Measurements from ENCODE around the gene VPS8. TPM values are rescaled to one million over a fixed set of nuclear protein-coding genes. Genes with fewer than 3 reads are reported as not detected.
A peak's percentile ranks its signal among the peaks of the same experiment; 100 is the strongest.
"Not testable (repeated sequence)": the region's sequence is repeated elsewhere in the genome, so short reads cannot be mapped to it uniquely, and the experiment has no call there.

The VPS8 gene
- total RNA-seq, 4 donors from 2014 or later: 46.3 to 76.9 (median 59.3) TPM

DNA sequence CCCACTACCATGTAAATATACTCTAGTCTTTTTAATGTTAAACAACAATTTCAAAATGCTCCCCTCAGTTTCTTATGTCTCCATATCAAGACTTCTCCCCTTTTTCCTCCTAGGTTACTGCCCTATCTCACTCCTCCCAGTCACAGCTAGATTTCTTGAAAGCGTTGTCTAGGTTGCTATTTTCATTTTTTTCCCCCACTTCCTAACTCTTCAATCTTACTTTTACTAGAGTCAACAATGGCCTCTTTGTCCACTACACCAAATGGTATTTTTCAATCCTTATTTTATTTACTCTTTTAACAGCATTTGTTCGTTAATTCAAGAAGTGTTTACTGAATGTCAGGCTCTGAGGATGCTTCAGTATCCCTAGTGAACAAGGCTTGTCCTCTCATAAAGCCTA lies 84.4 kb downstream of the VPS8 start:
- peaks cover 0 to 6% (median 0%) of the 10 kb centered on the region in 3 donors for H3K36me3 ChIP-seq
- no peak for TF ChIP-seq POLR2A (IDR thresholded peaks at IDR 0.05)
- no peak for DNase-seq (ENCODE audit: low spot score in 2 of 2)
- H3K4me1 ChIP-seq: peaks cover 0 to 3% (median 0%) of the 10 kb centered on the region in 4 donors
- H3K27me3 ChIP-seq: no peaks in the 10 kb centered on the region
- H3K4me3 ChIP-seq: no peak overlapping the region
- peak overlapping the region in 2 of 4 donors; percentile 6 to 20 for H3K27ac ChIP-seq
- no peaks in the 10 kb centered on the region for H3K9me3 ChIP-seq
- WGBS, 2 donors: 47 to 54% methylated on average over 2 of the region's 2 CpGs

DNA sequence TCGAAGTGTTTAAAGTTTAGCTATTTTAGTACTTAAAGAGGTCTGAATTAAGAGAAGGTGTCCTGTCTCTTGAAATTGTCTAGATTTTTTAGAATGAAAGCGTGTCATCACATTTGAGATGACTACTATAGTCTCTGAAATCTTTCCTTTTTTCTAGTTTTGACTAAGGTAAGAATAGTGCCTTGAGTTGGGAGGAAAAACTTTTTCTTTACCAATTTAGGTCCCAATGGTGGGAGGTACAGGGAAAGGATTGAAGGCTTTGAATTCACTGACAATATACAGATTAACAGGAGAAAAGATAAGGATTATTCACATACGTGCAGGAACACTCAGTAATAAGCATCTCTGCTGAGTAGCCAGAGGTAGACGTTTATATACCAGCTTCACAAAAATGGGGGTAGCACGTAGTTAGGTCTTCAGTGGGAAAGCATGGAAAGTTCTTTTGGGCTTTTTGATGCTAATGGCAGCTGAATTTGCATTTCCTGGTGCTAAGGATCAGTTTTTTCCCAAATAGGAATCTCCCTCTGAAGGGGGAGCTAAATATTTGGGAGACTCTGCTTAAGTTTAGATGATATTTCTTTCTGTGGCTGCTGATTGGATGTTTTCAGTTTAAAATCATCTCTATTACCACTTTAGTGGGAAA lies 88.1 kb downstream of the VPS8 start:
- no peaks in the 10 kb centered on the region for H3K27me3 ChIP-seq
- peaks cover 0 to 31% (median 0%) of the 10 kb centered on the region in 3 donors for H3K36me3 ChIP-seq
- 82 to 85% methylated on average over 5 of the region's 5 CpGs for WGBS, 2 donors
- no peak overlapping the region for H3K27ac ChIP-seq
- no peak for DNase-seq (ENCODE audit: low spot score in 2 of 2)
- TF ChIP-seq EP300 (IDR thresholded peaks at IDR 0.05) (no peak), POLR2A (IDR thresholded peaks at IDR 0.05) (no peak)
- TF ChIP-seq, protein P1, sequence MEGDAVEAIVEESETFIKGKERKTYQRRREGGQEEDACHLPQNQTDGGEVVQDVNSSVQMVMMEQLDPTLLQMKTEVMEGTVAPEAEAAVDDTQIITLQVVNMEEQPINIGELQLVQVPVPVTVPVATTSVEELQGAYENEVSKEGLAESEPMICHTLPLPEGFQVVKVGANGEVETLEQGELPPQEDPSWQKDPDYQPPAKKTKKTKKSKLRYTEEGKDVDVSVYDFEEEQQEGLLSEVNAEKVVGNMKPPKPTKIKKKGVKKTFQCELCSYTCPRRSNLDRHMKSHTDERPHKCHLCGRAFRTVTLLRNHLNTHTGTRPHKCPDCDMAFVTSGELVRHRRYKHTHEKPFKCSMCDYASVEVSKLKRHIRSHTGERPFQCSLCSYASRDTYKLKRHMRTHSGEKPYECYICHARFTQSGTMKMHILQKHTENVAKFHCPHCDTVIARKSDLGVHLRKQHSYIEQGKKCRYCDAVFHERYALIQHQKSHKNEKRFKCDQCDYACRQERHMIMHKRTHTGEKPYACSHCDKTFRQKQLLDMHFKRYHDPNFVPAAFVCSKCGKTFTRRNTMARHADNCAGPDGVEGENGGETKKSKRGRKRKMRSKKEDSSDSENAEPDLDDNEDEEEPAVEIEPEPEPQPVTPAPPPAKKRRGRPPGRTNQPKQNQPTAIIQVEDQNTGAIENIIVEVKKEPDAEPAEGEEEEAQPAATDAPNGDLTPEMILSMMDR (IDR thresholded peaks at IDR 0.05): no peak
- H3K4me3 ChIP-seq: no peak overlapping the region
- peaks cover 0 to 2% (median 0%) of the 10 kb centered on the region in 4 donors for H3K4me1 ChIP-seq
- H3K9me3 ChIP-seq: peaks cover 0 to 2% (median 0%) of the 10 kb centered on the region in 4 donors

DNA sequence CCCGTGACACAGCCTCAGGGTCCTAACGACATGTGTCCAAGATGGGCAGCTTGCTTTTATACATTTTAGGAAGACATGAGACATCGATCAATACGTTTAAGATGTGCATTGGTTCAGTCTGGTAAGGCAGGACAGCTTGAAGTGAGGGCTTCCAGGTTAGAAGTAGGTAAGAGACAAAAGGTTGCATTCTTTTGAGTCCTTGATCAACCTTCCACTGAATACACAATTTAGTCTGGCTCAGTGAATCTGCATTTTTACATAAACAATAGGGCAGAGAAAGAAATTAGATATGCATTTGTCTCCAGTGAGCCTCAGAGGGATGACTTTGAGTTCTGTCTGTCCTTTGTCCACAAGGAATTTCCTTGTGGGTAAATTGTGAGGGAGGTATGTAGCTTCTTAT lies 95.1 kb downstream of the VPS8 start:
- H3K27me3 ChIP-seq; H3K9me3 ChIP-seq; H3K4me3 ChIP-seq; DNase-seq (ENCODE audit: low spot score in 2 of 2): not testable (repeated sequence)
- Histone ChIP-seq H3K36me3 (peaks cover 0 to 30% (median 0%) of the 10 kb centered on the region in 3 donors), H3K27ac (peak overlapping the region in 2 of 4 donors; percentile 62 to 83), H3K4me1 (peaks cover 0 to 23% (median 4%) of the 10 kb centered on the region in 4 donors)
- WGBS, 2 donors: 92 to 95% methylated on average over 4 of the region's 4 CpGs

DNA sequence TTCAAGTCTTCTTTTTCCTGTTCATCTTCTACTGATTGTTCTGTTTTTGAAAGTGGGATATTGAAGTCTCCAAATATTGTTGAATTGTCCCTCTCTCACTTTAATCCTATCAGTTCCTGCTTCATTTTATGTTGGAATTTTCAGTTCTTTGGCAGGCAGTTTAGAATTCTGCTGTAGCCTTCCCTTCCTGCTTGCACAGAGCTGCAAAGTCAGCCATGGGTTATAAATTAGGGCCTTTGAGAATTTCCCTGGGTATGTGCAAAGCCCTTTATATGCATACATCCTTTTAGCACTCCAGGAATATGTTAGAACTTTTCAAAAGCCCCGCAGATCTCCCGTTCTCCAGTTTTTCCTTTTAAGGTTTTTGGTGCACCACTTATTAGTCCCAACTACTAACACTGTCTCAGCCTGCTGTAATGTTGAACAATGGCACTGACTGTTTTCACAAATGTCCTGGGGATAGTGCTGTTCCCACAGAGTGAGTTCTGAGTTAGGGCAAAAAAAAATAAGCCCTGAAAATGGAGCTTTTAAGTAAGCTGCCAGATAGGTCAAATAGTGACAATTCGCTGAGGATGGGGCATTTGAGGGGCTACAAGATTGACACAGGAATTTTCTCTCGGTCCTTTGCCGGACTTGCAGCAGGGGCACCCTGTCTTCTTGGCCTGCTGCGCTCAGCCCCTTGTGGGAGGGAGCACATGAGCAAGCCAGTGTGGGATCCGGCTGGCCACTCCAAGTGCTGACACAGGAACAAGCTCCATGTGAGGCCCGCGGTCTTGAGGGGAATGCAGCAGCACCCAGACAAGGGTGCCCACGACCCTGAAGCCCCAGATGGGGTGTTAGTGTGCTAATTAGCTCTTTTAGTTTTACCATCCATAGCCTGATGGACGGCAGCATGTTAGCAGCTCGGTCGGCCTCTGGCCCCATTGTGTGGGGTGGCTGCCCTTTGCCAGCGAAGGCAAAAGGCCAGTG lies 96.0 kb downstream of the VPS8 start:
- TF ChIP-seq, protein P1 (IDR thresholded peaks at IDR 0.05): peak in 1 of 5 experiments; percentile 19
- no peak for TF ChIP-seq EP300 (IDR thresholded peaks at IDR 0.05)
- peaks cover 0 to 23% (median 0%) of the 10 kb centered on the region in 3 donors for H3K36me3 ChIP-seq
- WGBS, 2 donors: 35 to 38% methylated on average over 13 to 14 of the region's 14 CpGs
- H3K4me3 ChIP-seq: no peak overlapping the region
- DNase-seq (ENCODE audit: low spot score in 2 of 2): no peak
- peak overlapping the region; percentile 35 to 83 (median 56) for H3K27ac ChIP-seq
- H3K27me3 ChIP-seq: no peaks in the 10 kb centered on the region
- H3K9me3 ChIP-seq: peaks cover 0 to 4% (median 0%) of the 10 kb centered on the region in 4 donors
- H3K4me1 ChIP-seq: peaks cover 0 to 23% (median 4%) of the 10 kb centered on the region in 4 donors

DNA sequence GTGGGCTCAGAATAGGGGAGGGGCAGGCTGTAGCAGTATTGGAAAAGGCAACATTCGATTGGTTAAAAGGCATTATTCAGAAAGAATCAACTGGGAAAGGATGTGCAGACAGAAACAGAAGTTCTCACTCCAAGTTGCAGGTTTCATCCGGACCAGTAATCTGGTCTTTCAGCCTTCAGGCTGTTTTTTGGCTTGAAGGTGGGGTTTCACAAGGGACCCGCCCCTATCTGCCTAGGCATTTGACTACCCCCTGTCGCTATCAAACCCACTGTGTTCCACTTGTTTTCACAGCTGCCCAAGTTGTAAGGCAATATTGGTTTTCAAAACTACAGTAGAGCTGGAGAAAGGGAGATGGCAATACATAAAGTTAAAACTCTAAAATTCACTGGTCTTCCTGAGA lies 96.9 kb downstream of the VPS8 start:
- H3K4me1 ChIP-seq: peaks cover 0 to 23% (median 4%) of the 10 kb centered on the region in 4 donors
- no peak for DNase-seq (ENCODE audit: low spot score in 2 of 2)
- H3K4me3 ChIP-seq: no peak overlapping the region
- 69 to 70% methylated on average over 4 of the region's 4 CpGs for WGBS, 2 donors
- H3K9me3 ChIP-seq: peaks cover 0 to 4% (median 0%) of the 10 kb centered on the region in 4 donors
- H3K27ac ChIP-seq: peak overlapping the region in 3 of 4 donors; percentile 49 to 83 (median 62)
- H3K27me3 ChIP-seq: no peaks in the 10 kb centered on the region
- peaks cover 0 to 17% (median 0%) of the 10 kb centered on the region in 3 donors for H3K36me3 ChIP-seq
- TF ChIP-seq EP300 (IDR thresholded peaks at IDR 0.05) (no peak), POLR2A (IDR thresholded peaks at IDR 0.05) (no peak)
- TF ChIP-seq, protein P1 (IDR thresholded peaks at IDR 0.05): no peak
